ENCODE data around the gene PLD2. TPM values are rescaled to one million over a fixed set of nuclear protein-coding genes. Genes with fewer than 3 reads are reported as not detected.
"Not testable (repeated sequence)": the region's sequence is repeated elsewhere in the genome, so short reads cannot be mapped to it uniquely, and the experiment has no call there.

The PLD2 gene
- total and polyA plus RNA-seq, 9 of the 15 experiments (the other 6 are each of a cell fraction or from before 2014, with no cell fraction given) = 0.20 to 7.5 (median 3.3) TPM

GRCh38 chr17:4832829-4833177 lies 25.9 kb downstream of the PLD2 start (continued):
- TF ChIP-seq, protein P1, sequence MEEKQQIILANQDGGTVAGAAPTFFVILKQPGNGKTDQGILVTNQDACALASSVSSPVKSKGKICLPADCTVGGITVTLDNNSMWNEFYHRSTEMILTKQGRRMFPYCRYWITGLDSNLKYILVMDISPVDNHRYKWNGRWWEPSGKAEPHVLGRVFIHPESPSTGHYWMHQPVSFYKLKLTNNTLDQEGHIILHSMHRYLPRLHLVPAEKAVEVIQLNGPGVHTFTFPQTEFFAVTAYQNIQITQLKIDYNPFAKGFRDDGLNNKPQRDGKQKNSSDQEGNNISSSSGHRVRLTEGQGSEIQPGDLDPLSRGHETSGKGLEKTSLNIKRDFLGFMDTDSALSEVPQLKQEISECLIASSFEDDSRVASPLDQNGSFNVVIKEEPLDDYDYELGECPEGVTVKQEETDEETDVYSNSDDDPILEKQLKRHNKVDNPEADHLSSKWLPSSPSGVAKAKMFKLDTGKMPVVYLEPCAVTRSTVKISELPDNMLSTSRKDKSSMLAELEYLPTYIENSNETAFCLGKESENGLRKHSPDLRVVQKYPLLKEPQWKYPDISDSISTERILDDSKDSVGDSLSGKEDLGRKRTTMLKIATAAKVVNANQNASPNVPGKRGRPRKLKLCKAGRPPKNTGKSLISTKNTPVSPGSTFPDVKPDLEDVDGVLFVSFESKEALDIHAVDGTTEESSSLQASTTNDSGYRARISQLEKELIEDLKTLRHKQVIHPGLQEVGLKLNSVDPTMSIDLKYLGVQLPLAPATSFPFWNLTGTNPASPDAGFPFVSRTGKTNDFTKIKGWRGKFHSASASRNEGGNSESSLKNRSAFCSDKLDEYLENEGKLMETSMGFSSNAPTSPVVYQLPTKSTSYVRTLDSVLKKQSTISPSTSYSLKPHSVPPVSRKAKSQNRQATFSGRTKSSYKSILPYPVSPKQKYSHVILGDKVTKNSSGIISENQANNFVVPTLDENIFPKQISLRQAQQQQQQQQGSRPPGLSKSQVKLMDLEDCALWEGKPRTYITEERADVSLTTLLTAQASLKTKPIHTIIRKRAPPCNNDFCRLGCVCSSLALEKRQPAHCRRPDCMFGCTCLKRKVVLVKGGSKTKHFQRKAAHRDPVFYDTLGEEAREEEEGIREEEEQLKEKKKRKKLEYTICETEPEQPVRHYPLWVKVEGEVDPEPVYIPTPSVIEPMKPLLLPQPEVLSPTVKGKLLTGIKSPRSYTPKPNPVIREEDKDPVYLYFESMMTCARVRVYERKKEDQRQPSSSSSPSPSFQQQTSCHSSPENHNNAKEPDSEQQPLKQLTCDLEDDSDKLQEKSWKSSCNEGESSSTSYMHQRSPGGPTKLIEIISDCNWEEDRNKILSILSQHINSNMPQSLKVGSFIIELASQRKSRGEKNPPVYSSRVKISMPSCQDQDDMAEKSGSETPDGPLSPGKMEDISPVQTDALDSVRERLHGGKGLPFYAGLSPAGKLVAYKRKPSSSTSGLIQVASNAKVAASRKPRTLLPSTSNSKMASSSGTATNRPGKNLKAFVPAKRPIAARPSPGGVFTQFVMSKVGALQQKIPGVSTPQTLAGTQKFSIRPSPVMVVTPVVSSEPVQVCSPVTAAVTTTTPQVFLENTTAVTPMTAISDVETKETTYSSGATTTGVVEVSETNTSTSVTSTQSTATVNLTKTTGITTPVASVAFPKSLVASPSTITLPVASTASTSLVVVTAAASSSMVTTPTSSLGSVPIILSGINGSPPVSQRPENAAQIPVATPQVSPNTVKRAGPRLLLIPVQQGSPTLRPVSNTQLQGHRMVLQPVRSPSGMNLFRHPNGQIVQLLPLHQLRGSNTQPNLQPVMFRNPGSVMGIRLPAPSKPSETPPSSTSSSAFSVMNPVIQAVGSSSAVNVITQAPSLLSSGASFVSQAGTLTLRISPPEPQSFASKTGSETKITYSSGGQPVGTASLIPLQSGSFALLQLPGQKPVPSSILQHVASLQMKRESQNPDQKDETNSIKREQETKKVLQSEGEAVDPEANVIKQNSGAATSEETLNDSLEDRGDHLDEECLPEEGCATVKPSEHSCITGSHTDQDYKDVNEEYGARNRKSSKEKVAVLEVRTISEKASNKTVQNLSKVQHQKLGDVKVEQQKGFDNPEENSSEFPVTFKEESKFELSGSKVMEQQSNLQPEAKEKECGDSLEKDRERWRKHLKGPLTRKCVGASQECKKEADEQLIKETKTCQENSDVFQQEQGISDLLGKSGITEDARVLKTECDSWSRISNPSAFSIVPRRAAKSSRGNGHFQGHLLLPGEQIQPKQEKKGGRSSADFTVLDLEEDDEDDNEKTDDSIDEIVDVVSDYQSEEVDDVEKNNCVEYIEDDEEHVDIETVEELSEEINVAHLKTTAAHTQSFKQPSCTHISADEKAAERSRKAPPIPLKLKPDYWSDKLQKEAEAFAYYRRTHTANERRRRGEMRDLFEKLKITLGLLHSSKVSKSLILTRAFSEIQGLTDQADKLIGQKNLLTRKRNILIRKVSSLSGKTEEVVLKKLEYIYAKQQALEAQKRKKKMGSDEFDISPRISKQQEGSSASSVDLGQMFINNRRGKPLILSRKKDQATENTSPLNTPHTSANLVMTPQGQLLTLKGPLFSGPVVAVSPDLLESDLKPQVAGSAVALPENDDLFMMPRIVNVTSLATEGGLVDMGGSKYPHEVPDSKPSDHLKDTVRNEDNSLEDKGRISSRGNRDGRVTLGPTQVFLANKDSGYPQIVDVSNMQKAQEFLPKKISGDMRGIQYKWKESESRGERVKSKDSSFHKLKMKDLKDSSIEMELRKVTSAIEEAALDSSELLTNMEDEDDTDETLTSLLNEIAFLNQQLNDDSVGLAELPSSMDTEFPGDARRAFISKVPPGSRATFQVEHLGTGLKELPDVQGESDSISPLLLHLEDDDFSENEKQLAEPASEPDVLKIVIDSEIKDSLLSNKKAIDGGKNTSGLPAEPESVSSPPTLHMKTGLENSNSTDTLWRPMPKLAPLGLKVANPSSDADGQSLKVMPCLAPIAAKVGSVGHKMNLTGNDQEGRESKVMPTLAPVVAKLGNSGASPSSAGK (IDR thresholded peaks at IDR 0.05) = peak; percentile 50
- TF ChIP-seq, protein P2, sequence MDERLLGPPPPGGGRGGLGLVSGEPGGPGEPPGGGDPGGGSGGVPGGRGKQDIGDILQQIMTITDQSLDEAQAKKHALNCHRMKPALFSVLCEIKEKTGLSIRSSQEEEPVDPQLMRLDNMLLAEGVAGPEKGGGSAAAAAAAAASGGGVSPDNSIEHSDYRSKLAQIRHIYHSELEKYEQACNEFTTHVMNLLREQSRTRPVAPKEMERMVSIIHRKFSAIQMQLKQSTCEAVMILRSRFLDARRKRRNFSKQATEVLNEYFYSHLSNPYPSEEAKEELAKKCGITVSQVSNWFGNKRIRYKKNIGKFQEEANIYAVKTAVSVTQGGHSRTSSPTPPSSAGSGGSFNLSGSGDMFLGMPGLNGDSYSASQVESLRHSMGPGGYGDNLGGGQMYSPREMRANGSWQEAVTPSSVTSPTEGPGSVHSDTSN (CRISPR knock-in tag; IDR thresholded peaks at IDR 0.05; ENCODE audit: low read depth) = not testable (repeated sequence)
- TF ChIP-seq, protein P2 (tag; conservative IDR thresholded peaks at IDR 0.05; ENCODE audit: low read depth) = 0 out of 2 replicates have a peak, but pooled peaks have one; percentile 27
- peak; percentile 28; the same call in 1 of the 2 replicates for TF ChIP-seq KLF1 (tag; IDR thresholded peaks at IDR 0.05)
- TF ChIP-seq, protein P3, sequence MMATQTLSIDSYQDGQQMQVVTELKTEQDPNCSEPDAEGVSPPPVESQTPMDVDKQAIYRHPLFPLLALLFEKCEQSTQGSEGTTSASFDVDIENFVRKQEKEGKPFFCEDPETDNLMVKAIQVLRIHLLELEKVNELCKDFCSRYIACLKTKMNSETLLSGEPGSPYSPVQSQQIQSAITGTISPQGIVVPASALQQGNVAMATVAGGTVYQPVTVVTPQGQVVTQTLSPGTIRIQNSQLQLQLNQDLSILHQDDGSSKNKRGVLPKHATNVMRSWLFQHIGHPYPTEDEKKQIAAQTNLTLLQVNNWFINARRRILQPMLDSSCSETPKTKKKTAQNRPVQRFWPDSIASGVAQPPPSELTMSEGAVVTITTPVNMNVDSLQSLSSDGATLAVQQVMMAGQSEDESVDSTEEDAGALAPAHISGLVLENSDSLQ (IDR thresholded peaks at IDR 0.05) = peak; percentile 72; the same call in 1 of the 2 replicates
- TF ChIP-seq HDAC2 (IDR thresholded peaks at IDR 0.05) = peak; percentile 59; the same call in 1 of the 2 replicates
- 0 out of 2 replicates have a peak, but pooled peaks have one; percentile 23 for TF ChIP-seq ZBTB26 (CRISPR knock-in tag; IDR thresholded peaks at IDR 0.05)
- TF ChIP-seq CSDE1 (IDR thresholded peaks at IDR 0.05) = peak in 1 of 2 experiments; percentile 80; a peak in 2 of 4 replicates
- TF ChIP-seq FOXK2 (conservative IDR thresholded peaks at IDR 0.05 in 1 of 2, IDR thresholded peaks at IDR 0.05 in 1 of 2; ENCODE audit: low read depth in 2 of 2) = 0 out of 4 replicates have a peak, but pooled peaks of 1 of the 2 experiments have one; percentile 27
- peak; percentile 53 for TF ChIP-seq DPF2 (IDR thresholded peaks at IDR 0.05)
- TF ChIP-seq RFX1 (IDR thresholded peaks at IDR 0.05) = peak; percentile 96
